ENCODE results near the gene TSHZ2. TPM values are rescaled to one million over a fixed set of nuclear protein-coding genes. Genes with fewer than 3 reads are reported as not detected.

The TSHZ2 gene
- total RNA-seq, 2 experiments from 2014 or later = 0.38 to 0.54 TPM

DNA sequence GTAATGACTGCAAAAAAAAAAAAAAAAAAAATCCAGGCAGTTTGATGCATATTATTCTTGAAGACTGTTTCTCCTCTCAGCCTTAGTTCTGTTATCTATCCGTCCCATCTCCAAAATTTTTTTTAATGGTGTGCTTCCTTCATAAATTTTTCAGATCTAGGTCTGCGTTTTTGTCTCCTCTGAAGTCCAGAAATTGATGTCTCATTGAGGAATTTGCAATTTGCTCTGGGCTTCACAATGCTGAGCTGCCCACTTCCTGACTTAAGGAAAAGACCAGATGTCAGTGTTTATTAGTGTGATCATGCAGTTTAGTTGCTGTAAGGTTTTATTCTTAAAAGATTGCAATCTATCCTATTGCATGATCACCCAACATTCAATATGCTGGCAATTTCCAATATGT, 323.9 kb downstream of the TSHZ2 start:
- POLR2A ChIA-PET = interaction anchor here (0.6 to 0.9 kb wide), 2 partner anchors 9 to 217 kb away, joined by 3 read pairs; no protein-coding TSS in a partner anchor
- intact Hi-C loops (cut with micrococcal nuclease) = no loop called here
- no peak for DNase-seq
- Mint-ChIP-seq H3K36me3 (ENCODE audit: low read depth) (no peaks in the 10 kb centered on the region), H3K27me3 (peaks cover 6% of the 10 kb centered on the region), H3K4me3 (no peak overlapping the region), H3K9me3 (no peaks in the 10 kb centered on the region), H3K4me1 (ENCODE audit: low read depth) (no peaks in the 10 kb centered on the region), H3K27ac (no peak overlapping the region)
- CTCF ChIA-PET = interaction anchor here (1.2 kb wide), 1 partner anchor 11 kb away, joined by 4 read pairs; no protein-coding TSS in a partner anchor
- TF ChIP-seq, protein P1, sequence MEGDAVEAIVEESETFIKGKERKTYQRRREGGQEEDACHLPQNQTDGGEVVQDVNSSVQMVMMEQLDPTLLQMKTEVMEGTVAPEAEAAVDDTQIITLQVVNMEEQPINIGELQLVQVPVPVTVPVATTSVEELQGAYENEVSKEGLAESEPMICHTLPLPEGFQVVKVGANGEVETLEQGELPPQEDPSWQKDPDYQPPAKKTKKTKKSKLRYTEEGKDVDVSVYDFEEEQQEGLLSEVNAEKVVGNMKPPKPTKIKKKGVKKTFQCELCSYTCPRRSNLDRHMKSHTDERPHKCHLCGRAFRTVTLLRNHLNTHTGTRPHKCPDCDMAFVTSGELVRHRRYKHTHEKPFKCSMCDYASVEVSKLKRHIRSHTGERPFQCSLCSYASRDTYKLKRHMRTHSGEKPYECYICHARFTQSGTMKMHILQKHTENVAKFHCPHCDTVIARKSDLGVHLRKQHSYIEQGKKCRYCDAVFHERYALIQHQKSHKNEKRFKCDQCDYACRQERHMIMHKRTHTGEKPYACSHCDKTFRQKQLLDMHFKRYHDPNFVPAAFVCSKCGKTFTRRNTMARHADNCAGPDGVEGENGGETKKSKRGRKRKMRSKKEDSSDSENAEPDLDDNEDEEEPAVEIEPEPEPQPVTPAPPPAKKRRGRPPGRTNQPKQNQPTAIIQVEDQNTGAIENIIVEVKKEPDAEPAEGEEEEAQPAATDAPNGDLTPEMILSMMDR (IDR thresholded peaks at IDR 0.05) = no peak
- no peak for ATAC-seq

DNA sequence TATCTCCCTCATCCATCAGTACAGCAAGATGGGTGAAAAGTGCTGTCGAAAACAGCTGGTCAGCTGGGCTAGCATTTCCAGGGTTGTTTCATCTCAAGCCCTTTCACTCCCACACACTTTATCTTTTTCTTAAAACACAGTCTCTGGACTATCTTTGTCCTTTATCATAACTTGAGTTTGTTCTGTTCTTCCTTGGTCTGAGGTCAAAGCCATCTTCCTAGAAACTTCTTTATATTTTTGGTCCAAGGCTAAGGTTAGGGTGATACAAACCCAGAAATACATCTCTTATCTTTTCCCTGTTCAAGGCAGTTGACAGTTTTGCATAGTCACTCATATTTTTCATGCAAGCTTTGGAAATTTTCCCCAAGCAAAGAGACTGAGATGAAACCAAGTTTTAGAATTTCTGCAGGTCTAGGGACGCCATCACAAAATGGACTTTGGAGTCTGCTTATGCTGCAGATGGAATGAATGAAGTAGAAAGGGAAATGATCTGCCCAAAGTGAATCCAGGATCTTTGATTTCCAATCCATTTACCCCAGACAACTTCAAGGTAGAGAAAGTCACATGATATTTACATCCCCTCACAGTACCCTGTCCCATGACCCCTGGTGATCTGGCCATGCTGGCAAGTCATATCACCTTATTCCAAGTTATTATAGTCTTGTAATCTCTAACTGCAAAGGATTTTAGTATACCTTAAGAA, 324.4 kb downstream of the TSHZ2 start:
- intact Hi-C loops (cut with micrococcal nuclease) = no loop called here
- Mint-ChIP-seq H3K36me3 (ENCODE audit: low read depth) (no peaks in the 10 kb centered on the region), H3K4me1 (ENCODE audit: low read depth) (no peaks in the 10 kb centered on the region), H3K4me3 (no peak overlapping the region), H3K27ac (no peak overlapping the region), H3K27me3 (peaks cover 6% of the 10 kb centered on the region), H3K9me3 (no peaks in the 10 kb centered on the region)
- ChIA-PET CTCF (interaction anchor here (1.2 kb wide), 1 partner anchor 11 kb away, joined by 4 read pairs; no protein-coding TSS in a partner anchor), POLR2A (no interaction called here)
- TF ChIP-seq, protein P1 (IDR thresholded peaks at IDR 0.05) = no peak
- DNase-seq (no peak), ATAC-seq (no peak)

DNA sequence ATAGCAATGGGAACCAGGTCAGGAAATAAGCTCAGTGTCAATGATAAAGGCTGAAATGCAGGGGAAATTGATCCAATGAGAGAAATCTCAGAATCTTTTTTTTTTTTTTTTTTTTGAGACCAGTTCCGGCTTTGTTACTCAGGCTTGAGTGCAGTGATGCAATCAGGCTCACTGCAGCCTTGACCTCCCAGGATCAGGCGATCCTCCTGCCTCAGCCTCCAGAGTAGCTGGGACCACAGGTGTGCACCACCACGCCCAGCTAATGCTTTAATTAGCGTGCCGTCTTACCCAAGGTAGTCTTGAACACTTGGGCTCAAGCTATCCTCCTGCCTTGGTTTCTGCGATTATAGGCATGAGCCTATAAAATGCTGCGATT, 325.0 kb downstream of the TSHZ2 start:
- Mint-ChIP-seq H3K27me3 (peaks cover 6% of the 10 kb centered on the region), H3K27ac (no peak overlapping the region), H3K36me3 (ENCODE audit: low read depth) (no peaks in the 10 kb centered on the region), H3K4me1 (ENCODE audit: low read depth) (no peaks in the 10 kb centered on the region), H3K4me3 (no peak overlapping the region), H3K9me3 (no peaks in the 10 kb centered on the region)
- ChIA-PET POLR2A (no interaction called here), CTCF (no interaction called here)
- intact Hi-C loops (cut with micrococcal nuclease) = no loop called here
- no peak for ATAC-seq
- TF ChIP-seq, protein P1 (IDR thresholded peaks at IDR 0.05) = no peak
- no peak for DNase-seq

DNA sequence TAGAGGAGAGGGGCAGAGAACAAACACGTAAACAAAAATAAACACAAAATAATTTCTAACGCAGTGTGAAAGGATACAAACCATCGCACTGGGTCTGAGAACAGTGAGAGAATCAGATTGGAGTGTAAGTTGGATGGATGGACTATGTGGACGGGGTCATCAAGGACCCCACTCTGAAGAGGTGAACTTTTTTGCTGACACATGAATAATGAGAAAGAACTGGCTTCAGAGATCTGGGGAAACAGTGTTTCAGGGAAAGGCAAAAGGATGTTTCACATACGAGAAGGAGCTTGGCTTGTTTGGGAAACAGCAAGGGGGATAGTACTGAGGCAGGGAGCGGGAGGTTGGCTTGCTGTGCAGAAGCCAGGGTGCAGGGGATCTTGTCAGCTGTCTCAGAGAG, 326.1 kb downstream of the TSHZ2 start:
- intact Hi-C loops (cut with micrococcal nuclease) = no loop called here
- Mint-ChIP-seq H3K36me3 (ENCODE audit: low read depth) (no peaks in the 10 kb centered on the region), H3K27me3 (peaks cover 6% of the 10 kb centered on the region), H3K27ac (no peak overlapping the region), H3K4me3 (no peak overlapping the region), H3K4me1 (ENCODE audit: low read depth) (no peaks in the 10 kb centered on the region), H3K9me3 (no peaks in the 10 kb centered on the region)
- ATAC-seq (no peak), DNase-seq (no peak)
- TF ChIP-seq, protein P1 (IDR thresholded peaks at IDR 0.05) = no peak
- ChIA-PET CTCF (interaction anchor here (0.7 kb wide), 1 partner anchor 10 kb away, joined by 3 read pairs; no protein-coding TSS in a partner anchor), POLR2A (no interaction called here)

DNA sequence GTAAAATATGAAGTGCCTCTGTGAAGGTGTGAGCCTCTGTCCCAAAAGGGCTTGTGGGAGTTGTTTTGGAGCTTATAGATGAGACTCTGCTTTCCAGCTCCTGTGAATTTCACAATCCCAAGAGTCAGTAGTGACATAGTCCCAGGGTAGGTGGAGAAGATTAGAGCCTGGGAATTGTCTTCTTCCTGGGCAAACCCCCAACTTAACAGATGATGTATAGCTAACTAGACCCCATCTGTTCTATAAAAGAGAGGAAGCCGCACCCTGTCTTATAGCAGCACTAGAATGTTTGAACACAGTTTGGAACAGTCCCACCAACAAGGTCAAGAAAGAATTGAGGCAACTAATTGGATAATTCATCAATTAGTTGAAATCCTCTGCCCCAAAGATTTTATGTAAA, 326.8 kb downstream of the TSHZ2 start:
- ChIA-PET CTCF (interaction anchor here (0.7 kb wide), 1 partner anchor 10 kb away, joined by 3 read pairs; no protein-coding TSS in a partner anchor), POLR2A (no interaction called here)
- H3K27ac Mint-ChIP-seq = no peak overlapping the region
- H3K36me3 Mint-ChIP-seq (ENCODE audit: low read depth) = no peaks in the 10 kb centered on the region
- intact Hi-C loops (cut with micrococcal nuclease) = no loop called here
- peaks cover 6% of the 10 kb centered on the region for H3K27me3 Mint-ChIP-seq
- DNase-seq (no peak), ATAC-seq (no peak)
- H3K4me3 Mint-ChIP-seq = no peak overlapping the region
- no peaks in the 10 kb centered on the region for H3K4me1 Mint-ChIP-seq (ENCODE audit: low read depth)
- no peaks in the 10 kb centered on the region for H3K9me3 Mint-ChIP-seq
- TF ChIP-seq, protein P1 (IDR thresholded peaks at IDR 0.05) = no peak
